HG03432 (cell line): Measurements from ENCODE around the gene KIFAP3.
"Not testable (repeated sequence)": the region's sequence is repeated elsewhere in the genome, so short reads cannot be mapped to it uniquely, and the experiment has no call there.

Experiments
- ATAC-seq: cut with Tn5 transposase; IDR thresholded peaks from one replicate; pipeline ENCODE4 v1.9.1; 2021; ENCODE audit warnings: mild to moderate bottlenecking, moderate library complexity; ENCODE audit not compliant: unreplicated experiment

The KIFAP3 gene

DNA sequence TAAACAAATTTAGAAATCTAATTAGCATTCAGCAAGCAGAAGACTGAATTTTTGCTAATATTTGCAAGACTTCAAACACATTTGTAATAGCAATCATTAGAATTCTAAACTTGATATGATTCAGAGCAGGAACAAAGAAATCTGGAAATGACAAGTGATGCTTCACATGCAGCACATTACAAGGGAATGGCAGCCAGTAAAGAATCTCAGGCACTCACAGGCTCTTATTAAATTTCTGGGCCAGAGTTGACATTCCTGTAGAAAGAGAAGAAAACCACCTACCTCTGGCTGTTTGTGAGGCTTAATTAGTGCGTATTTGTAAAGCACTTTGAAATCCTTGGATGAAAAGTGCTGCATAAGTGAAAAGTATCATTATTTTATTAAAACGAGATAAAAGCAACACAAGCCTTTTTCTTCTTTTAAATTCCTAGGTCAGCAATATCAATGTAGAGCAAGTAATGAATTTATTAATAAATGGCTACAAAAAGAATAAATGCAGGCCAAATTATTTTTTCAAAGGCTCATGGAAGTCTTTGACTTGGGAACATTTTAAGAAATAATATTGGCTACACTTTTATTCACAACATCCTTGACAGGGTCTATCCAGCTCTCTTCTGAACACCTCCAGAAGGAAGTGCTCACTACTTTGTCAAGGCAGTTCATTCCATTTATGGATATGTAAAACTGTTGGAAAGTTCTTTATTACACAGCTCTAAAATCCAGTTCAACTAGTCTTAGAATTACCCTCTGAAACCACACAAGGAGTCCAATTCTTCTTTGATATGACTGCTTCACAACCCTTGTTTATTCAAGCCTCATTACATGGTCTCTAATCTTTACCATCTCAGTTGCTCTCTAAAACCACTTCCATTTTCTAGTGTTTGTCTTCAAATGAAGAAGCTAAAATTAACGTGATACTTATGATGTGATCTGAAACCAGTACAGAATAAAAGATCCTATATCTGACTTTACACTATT, 148.7 kb downstream of the KIFAP3 start:
- ATAC-seq = peak; percentile 75

DNA sequence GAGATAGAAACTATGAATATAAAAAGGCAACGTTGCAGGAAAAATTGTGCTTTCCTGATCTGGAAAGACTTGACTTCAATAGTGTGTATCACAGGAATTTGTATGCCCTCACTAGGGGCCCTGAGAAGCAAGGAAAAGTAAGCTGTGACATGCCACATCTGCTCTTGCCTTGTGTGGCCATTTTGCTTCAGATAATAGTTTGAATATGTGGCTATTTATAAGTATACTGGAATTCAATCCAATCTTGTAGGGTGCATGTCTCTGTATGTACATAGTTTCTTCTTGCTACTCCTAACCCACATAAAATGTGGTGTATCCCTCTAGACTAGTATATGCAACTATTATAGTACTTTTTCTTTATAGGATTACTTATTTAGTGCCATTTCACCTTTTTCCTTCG, 149.7 kb downstream of the KIFAP3 start:
- no peak for ATAC-seq

DNA sequence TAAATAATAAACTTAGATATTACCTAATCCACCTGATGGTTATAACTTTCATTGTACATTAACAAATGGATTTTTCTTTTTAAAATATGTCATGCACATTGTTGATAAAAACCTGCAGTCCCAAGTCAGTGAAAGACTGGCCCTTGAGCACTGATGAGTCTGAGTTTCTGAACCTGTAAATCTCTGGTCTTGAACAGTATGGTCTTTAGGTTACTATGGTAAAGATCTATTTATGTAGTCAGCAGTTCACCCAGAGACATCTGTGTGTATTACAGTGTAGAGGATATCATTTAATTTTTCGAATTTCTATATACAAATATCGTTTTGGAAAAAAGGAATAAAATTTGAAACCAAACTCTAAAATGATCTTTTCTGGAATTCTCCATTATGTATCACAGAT, 150.4 kb downstream of the KIFAP3 start:
- no peak for ATAC-seq

DNA sequence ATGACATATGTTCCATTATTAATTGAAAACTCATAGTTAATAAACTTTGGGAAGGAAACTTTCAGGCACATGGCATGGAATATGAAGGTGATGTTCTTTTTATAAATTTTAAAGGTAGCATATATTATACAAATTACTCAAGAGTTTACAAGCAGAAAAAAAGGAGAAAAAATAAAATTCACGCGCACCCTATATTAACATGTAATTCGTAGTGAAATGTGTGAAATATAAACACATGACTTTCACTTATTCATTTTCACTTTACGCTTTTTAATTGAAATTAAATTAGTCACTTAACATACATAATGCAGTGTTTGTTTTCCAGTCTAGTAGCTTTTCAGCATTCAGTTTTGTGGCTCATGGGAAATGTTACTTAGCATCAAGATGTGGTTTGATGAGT, 153.4 kb downstream of the KIFAP3 start:
- ATAC-seq = no peak

DNA sequence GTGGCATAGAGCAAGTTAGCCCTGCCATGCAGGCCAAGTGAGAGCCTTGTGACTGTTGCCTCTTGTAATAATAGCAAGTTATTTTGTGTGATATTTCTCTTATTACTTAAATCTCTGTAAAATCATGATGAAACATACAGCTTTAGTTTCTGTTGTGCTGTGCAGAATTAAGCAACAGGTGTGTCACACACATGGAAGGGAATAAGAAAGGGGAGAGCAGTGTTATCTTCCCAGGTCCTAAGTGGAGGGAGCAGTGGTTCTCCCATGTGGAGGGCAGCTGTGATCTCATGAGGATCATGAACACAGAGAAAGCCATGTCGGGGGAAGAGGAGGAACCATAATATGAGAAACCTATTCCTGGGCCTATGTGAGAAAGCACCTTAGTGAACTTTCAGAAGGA, 155.6 kb downstream of the KIFAP3 start:
- no peak for ATAC-seq

DNA sequence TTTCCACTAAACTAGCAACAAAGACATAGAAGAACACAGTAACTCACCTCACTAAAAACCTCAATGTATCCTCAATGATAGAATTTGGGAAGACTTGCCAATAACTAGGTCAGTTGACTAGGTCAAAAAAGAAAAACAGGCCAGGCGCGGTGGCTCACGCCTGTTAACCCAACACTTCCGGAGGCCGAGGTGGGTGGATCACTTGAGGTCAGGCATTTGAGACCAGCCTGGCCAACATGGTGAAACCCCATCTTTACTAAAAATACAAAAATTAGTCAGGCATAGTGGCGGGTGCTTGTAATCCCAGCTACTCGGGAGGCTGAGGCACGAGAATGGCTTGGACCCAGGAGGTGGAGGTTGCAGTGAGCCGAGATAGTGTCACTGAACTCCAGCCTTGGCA, 156.3 kb downstream of the KIFAP3 start:
- ATAC-seq = not testable (repeated sequence)

DNA sequence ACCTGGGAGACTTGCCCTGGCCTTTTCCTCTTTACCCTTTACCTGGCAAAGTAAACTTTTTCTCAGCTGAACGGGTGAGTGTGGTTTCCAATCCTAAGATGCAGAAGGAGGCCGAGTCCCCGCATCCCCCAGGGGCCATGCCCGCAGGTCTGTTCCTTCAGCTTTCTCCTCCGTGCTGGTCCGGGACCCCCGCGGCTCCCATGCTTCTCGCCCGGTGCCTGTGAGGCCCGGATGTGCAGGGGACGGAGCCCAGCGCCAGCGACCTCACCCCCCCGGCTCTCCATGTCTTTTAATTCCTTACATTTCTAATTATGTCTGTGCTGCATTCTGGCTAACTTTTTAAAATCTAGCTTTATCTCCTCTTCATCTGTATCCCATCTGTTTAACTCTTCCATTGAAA, 159.3 kb downstream of the KIFAP3 start:
- no peak for ATAC-seq

DNA sequence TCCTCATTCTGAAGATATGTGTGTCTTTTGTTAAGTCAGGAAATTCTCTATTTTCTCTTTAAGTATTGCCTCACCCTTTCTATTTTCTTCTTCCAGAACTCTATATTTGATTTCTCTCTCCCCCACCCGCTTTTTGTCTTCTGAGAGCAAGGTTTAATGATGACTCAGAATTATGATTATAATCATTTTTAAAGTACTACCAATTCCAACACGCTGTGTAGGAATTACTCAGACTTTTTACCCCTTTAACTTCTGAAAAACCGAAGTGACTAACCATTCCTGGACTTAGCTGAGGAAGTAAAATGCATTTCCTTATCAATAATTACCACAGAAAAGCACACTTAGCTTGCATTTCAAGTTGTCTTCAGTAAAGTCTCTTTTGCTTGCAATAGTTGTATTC, 160.0 kb downstream of the KIFAP3 start:
- no peak for ATAC-seq

DNA sequence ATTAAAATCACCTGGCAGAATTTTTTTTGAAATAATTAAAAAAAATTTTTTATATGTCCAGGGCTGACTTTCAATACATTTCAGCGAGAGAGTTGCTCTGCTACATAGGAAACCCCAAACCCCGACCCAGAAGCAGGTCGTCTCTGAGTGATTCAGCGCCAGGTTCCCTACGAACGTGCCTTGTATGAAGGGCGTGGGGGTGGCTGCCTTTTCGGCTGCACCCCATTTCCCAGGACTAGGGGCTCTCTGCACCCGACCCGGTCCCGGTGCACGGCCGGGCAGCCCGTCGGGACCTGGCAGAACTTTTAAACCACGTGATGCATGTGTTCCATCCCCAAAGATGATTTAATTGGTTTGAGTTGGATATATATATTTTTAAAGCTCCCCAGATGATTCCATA, 165.0 kb downstream of the KIFAP3 start:
- ATAC-seq = no peak

DNA sequence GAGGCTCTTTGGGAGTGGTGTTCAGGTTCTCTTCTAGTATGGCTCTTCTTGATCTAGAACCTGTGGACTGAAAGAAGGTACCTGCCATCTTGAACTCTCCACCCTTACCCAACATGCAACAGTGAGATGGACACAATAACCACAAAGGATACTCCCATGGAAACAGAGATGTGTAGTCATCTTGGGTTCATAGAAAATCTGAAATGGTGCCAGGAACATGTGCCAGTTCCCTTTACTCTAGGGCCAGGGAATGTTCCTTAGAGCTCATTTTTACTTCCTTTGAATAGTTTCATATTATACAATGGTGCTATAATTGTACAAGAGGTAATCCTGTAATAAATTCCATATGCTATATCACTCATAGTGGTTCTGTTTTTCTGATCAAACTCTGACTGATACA, 167.6 kb downstream of the KIFAP3 start:
- ATAC-seq = no peak

DNA sequence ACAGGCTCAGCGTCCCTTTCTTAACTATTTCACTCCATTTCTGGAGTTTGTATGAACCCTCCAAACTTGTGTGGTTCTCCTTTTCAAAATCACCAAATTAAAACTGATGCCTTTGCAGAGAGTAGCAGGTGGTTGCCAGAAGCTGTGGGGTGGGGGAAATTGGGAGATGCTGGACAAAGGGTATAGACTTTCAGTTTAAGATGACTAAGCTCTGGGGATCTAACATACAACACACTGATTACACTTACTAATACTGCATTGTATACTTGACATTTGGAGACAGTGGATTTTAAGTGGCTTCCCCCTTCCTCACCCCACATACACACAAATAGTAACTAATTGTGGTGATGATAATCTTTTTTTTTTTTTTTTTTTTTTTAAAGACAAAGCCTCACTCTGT, 169.7 kb downstream of the KIFAP3 start:
- ATAC-seq = peak; percentile 35

DNA sequence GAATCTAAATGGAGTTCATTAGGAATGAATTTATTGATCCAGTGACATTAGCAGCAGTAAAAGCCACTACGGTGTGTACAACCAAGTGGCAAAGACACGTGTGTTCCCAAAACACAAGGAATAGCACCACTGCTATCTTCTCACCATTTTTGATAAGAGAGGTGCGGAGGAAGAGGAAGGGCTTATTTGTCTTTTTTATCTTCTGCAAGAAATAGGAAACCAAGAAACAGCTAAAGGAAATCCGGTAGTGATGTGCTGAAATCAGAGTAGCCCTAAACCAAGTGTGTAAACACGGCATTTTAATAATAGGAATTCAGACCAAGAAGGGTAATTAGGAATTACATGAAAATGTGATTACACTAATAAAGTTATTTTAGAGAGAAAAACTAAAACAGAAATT, 171.7 kb downstream of the KIFAP3 start:
- no peak for ATAC-seq

DNA sequence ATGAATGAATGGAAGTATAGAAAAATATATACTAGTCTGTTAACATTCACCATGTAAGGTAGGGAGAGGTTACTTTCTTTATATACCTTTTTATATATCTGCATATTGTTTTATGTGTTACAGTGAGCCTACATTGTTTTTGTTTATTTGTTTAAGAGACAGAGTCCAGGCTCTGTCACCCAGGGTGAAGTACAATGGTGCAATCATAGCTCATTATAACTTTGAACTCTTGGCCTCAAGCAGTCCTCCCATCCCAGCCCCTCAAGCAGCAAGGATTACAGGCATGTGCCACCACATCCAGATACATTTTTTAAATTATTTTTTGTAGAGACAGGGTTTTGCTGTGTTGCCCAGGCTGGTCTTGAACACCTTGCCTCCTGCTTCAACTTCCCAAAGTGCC, 173.4 kb downstream of the KIFAP3 start:
- ATAC-seq = no peak

DNA sequence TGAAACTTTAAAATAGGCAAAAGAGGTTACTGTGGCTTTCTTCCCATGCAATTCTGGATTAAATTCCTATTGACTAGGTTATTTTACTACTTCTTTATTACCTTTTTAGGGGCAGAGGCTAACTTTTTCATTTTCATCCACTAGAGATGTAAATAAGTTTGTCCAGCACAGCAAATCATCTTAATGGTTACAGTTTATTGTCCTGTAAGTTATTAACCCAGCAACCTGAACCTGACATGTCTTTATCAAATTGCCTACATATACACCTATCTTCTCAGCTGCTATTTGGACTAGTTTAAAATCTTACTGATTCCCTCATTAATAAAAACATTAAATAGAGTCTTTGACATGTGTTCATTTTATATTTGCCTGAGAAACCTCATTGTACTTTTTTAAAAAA, 173.9 kb downstream of the KIFAP3 start:
- ATAC-seq = no peak

DNA sequence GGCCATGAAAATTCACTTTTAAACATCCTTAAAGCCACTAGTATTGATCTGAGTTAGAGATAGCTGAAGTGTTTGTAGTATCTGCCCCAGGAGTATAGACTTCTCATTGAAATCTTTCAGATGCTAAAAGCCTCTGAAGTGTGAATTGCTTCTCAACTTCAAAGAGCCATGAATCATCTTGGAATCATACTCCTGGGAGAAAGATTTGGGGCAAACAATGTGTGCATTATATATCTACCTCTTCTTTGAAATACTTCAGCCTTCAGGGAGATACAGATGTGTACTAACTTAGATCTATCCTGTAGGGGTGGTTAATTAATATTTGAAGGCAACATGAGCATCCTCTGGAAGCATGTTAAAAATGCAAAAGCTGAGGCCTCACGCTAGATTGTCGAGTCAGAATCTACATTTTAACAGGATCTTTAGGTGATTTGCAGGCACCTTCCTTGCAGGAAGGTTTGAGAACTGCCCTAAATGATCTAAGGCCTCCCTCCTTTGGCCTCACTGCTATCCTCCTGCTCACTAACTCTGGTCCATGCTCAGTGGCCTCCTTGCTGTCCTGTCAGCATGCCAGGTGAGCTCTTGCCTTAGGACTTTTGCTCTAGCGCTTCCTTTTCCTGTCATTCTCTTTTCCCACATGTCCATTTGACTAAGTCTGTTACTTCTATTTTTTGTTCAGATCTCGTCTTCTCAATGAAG, 174.8 kb downstream of the KIFAP3 start:
- ATAC-seq = no peak

DNA sequence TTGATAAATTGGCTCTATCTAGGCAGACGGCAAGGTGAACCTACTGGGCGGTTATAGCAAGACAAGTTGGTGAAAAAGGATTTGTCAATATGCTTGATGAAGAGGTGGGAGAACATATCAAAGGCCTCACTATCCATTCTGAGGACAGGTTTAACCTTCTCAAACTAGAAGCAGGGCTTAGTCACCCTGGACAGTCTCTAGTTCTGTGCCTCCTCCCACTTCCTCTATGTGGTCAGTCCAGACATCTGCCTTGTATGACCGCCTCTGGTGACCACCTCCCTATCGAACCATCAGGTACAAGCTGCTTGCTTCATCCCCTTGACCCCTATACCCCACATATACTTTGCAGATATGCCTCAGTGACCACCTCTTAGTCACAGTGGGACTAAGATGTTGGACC, 178.5 kb downstream of the KIFAP3 start:
- ATAC-seq = no peak

DNA sequence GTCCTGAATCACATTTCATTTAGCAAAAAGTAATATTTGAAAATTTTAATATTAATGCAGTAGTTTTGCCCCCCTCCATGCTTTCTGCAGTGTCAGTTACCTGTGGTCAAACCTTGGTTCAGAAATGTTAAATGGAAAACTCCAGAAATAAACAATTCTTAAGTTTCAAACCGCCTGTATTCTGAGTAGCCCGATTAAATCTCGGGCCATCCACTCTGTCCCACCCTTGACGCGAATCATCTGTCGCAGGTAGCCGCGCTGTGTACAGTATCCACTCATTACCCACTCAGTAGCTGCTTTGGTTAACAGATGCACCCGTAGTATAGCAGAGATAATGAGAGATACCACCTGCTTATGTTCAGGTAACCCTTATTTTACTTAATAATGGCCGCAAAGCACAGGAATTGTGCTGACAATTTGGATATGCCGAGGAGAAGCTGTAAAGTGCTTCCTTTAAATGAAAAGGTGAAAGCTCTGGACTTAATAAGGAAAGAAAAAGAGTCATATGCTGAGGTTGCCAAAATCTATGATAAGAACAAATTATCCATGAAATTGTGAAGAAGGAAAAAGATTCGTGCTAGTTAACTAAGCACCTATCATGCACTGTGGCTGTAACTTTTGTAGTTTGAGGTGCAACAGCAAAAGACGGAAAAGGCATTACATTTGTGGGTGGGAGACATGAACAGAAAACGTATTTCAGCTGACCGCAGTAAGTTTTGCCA, 179.9 kb downstream of the KIFAP3 start:
- no peak for ATAC-seq

DNA sequence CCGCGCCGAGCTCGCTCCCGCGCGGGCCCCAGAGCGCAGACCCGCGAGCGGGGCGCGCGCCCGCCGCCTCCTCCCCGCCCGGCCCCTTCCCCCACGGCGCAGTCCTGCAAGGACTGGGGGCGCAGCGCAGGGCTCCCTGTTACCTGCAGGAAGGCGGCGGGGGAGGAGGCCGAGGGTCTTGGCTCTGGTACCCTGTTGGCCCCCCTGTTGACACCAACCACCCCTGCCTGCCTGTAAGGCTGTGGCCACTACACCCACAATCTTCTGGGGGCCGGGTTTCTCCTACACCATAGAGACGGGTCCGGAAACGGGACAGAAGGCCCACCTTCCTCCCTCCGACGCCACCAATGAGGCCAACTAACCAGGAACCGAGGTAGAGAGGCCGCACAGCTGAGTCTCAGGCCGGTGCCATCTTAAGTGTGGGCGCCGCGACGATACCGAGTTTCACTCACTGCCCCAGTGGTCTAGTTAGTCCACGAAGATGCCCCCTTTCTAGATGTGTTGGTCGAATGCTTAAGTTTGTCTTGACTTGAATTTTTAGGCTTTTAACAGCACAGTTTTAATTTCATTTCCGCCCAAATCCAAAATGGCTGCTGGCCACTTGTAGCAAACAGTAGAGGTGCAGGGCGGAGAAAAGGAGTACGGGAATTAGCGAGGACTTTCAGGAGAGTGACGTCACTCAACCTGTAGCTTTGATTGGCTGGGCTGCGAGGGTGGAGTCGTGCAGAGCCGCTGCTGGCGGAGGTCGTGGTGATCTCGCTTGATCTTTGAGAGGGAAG, 180.7 kb downstream of the KIFAP3 start, which contains the start of gene SCYL3:
TSS of gene SCYL3 (minus strand) at position 252 of the 779 bp plus-strand sequence. CDS start 5,056 bp downstream, outside the sequence.
- ATAC-seq = peak; percentile 90

DNA sequence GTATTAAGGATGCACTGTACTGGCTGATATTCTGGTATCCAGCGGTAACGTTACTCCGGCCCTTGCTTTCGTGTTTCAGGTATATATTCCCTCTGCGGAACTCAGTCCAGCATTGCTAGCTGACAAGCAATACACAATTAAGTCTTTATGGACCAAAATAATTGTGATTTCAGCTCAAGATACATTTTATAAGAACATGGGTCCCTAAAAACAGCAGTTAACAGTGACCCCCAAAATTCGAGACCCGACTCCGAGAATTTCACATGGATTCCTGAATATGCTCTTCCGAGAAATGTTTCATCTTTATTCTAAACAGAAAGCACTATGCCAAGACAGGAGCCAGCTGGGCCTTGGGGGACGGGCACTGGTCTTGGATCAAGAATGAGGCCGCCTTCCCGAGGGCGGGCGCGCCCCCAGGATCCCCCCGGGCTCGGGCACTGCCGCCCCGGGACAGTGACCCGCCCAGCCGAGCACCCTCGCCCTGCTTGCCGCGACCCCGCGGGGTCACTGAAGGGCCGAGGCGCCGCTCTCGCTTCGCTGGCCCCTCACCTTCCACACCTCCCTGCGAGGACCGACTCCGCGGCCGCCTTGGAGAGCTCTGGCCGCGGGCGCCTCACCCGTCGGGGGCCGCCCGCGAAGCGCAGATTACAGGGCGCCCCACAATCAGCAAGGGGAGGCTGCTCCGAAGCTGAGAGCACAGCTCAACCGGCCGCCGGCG, 181.4 kb downstream of the KIFAP3 start:
- ATAC-seq = peak; percentile 22
